GM23338 (cell line): ENCODE data around the gene POLR3E. TPM values are rescaled to one million over a fixed set of nuclear protein-coding genes. Genes with fewer than 3 reads are reported as not detected.
A peak's percentile ranks its signal among the peaks of the same experiment; 100 is the strongest.

Experiments
- ATAC-seq: fragments of 200-7000 bp; cut with Tn5 transposase; 3 replicates; pipeline ENCODE4 v1.9.1; 2020
- DNase-seq: peaks from one replicate; pipeline ENCODE4 v3.0.0-alpha.2; 2015; ENCODE audit warnings: low spot score
- H2AFZ ChIP-seq: fragments of 200-600 bp; sonication (generic); 2 replicates; pipeline ENCODE4 v1.8.0; 2016; ENCODE audit warnings: antibody characterized with exemption, mild to moderate bottlenecking, moderate library complexity
- H3F3A ChIP-seq: fragments of 200-600 bp; sonication (generic); replicated peaks from 2 replicates; pipeline ENCODE4 v1.8.0; 2017; ENCODE audit warnings: antibody characterized with exemption, mixed run types, low read depth
- H3K27ac ChIP-seq: fragments of 200-600 bp; sonication (generic); 2 replicates; pipeline ENCODE4 v1.6.1; 2016; ENCODE audit warnings: low read depth
- H3K27me3 ChIP-seq: fragments of 200-600 bp; sonication (generic); 2 replicates; pipeline ENCODE4 v1.8.0; 2016; ENCODE audit warnings: mild to moderate bottlenecking, mixed run types, moderate library complexity; ENCODE audit not compliant: insufficient read depth
- H3K36me3 ChIP-seq: fragments of 200-600 bp; sonication (generic); 2 replicates; pipeline ENCODE4 v1.8.0; 2016; ENCODE audit warnings: mild to moderate bottlenecking; ENCODE audit not compliant: insufficient read depth
- H3K4me1 ChIP-seq: fragments of 200-600 bp; sonication (generic); 2 replicates; pipeline ENCODE4 v1.8.0; 2016; ENCODE audit warnings: mild to moderate bottlenecking, moderate library complexity; ENCODE audit not compliant: insufficient read depth
- H3K4me2 ChIP-seq: fragments of 200-600 bp; sonication (generic); 2 replicates; pipeline ENCODE4 v1.7.1; 2017; ENCODE audit warnings: mixed run types
- H3K4me3 ChIP-seq: fragments of 200-600 bp; sonication (generic); 2 replicates; pipeline ENCODE4 v1.6.1; 2016; ENCODE audit warnings: mixed run types
- H3K79me2 ChIP-seq: fragments of 200-600 bp; sonication (generic); replicated peaks from 2 replicates; pipeline ENCODE4 v1.8.0; 2017; ENCODE audit warnings: mild to moderate bottlenecking; ENCODE audit not compliant: insufficient read depth
- H3K9me2 ChIP-seq: fragments of 200-600 bp; sonication (generic); 2 replicates; pipeline ENCODE4 v1.8.0; 2017; ENCODE audit not compliant: insufficient read depth
- H4K20me1 ChIP-seq: fragments of 200-600 bp; sonication (generic); replicated peaks from 2 replicates; pipeline ENCODE4 v1.8.0; 2017; ENCODE audit warnings: mild to moderate bottlenecking; ENCODE audit not compliant: insufficient read depth
- H3K27ac Mint-ChIP-seq: 2 replicates; pipeline ENCODE4 v1.8.0; 2020; ENCODE audit warnings: inconsistent platforms, mild to moderate bottlenecking, moderate library complexity, mixed read lengths
- H3K27me3 Mint-ChIP-seq: 3 replicates; pipeline ENCODE4 v1.8.0; 2022; ENCODE audit warnings: low read depth, mild to moderate bottlenecking, moderate library complexity, mixed read lengths, inconsistent platforms; ENCODE audit not compliant: insufficient read depth, poor library complexity
- H3K36me3 Mint-ChIP-seq: 3 replicates; pipeline ENCODE4 v1.8.0; 2021; ENCODE audit warnings: low read depth, mild to moderate bottlenecking, inconsistent platforms, moderate library complexity, mixed read lengths
- H3K4me1 Mint-ChIP-seq: 3 replicates; pipeline ENCODE4 v1.8.0; 2020; ENCODE audit warnings: mild to moderate bottlenecking, inconsistent platforms, mixed read lengths
- H3K4me3 Mint-ChIP-seq: 3 replicates; pipeline ENCODE4 v1.8.0; 2021; ENCODE audit warnings: moderate library complexity, mild to moderate bottlenecking, inconsistent platforms, mixed read lengths
- H3K9me3 Mint-ChIP-seq: 3 replicates; pipeline ENCODE4 v1.8.0; 2020; ENCODE audit warnings: moderate library complexity, mild to moderate bottlenecking, inconsistent platforms, mixed read lengths
- CREB1 ChIP-seq: fragments of 250-450 bp; sonication (Bioruptor Pico); IDR thresholded peaks from 2 replicates; pipeline ENCODE4 v1.5.0; 2020; ENCODE audit warnings: low read depth, mild to moderate bottlenecking, moderate library complexity
- CTCF ChIP-seq, 2 experiments: fragments of 200-600 bp in 1 of 2; sonication (generic) in 1 of 2; conservative IDR thresholded peaks; 2 replicates each; pipeline versions ENCODE4 v1.5.1 to v1.6.1; 2016 to 2017; ENCODE audit warnings: antibody characterized with exemption in 2 of 2, low read depth in 2 of 2, mild to moderate bottlenecking in 2 of 2, moderate library complexity in 1 of 2
- EZH2 ChIP-seq: fragments of 200-600 bp; sonication (generic); IDR thresholded peaks from one replicate; pipeline ENCODE4 v1.8.0; 2017; ENCODE audit warnings: antibody characterized with exemption, mild to moderate bottlenecking, low read depth; ENCODE audit not compliant: unreplicated experiment
- EZH2phosphoT487 ChIP-seq: fragments of 200-600 bp; sonication (generic); IDR thresholded peaks from one replicate; pipeline ENCODE4 v1.8.1; 2018; ENCODE audit warnings: antibody characterized with exemption; ENCODE audit not compliant: unreplicated experiment
- JUNB ChIP-seq: IDR thresholded peaks from one replicate; pipeline ENCODE4 v1.6.1; 2016; ENCODE audit warnings: antibody characterized with exemption; ENCODE audit not compliant: unreplicated experiment
- NANOG ChIP-seq: IDR thresholded peaks from 2 replicates; pipeline ENCODE4 v1.6.1; 2016; ENCODE audit warnings: antibody characterized with exemption, borderline replicate concordance
- REST ChIP-seq: IDR thresholded peaks from one replicate; pipeline ENCODE4 v1.6.1; 2018; ENCODE audit warnings: antibody characterized with exemption; ENCODE audit not compliant: unreplicated experiment
- STAT1 ChIP-seq: IDR thresholded peaks from one replicate; pipeline ENCODE4 v1.6.1; 2016; ENCODE audit warnings: antibody characterized with exemption; ENCODE audit not compliant: unreplicated experiment
- ZNF114 ChIP-seq: fragments of 250-450 bp; sonication (Bioruptor Pico); IDR thresholded peaks from 2 replicates; pipeline ENCODE4 v1.5.0; 2020; ENCODE audit warnings: mild to moderate bottlenecking, moderate library complexity
- ZNF331 ChIP-seq: fragments of 250-450 bp; sonication (Bioruptor Pico); IDR thresholded peaks from 2 replicates; pipeline ENCODE4 v1.5.0; 2020; ENCODE audit warnings: low read depth, mild to moderate bottlenecking, moderate library complexity
- polyA plus RNA-seq: library from polyadenylated mRNA; unstranded; fragments of >200 nt; fragmentation: Nextera tagmentation; extraction: Ambion mirVana; gene quantifications from 2 replicates; pipeline ENCODE4 v1.2.1, GENCODE V29; 2016
- total RNA-seq: library from RNA; depleted of rRNA; stranded (reverse); fragments of >200 nt; shearing (Covaris generic); gene quantifications from 2 replicates; pipeline ENCODE4 v1.2.3, GENCODE V29; 2014
- TF ChIP-seq, protein P1 (sequence below): fragments of 250-450 bp; sonication (Bioruptor Pico); IDR thresholded peaks from 2 replicates; pipeline ENCODE4 v1.5.0; 2020; ENCODE audit warnings: mild to moderate bottlenecking, moderate library complexity
- TF ChIP-seq, protein P2 (sequence below): IDR thresholded peaks from 2 replicates; pipeline ENCODE4 v1.6.1; 2016; ENCODE audit warnings: antibody characterized with exemption

Gene POLR3E
- total and polyA plus RNA-seq, 2 experiments from 2014 or later = 62.7 to 141 TPM

DNA sequence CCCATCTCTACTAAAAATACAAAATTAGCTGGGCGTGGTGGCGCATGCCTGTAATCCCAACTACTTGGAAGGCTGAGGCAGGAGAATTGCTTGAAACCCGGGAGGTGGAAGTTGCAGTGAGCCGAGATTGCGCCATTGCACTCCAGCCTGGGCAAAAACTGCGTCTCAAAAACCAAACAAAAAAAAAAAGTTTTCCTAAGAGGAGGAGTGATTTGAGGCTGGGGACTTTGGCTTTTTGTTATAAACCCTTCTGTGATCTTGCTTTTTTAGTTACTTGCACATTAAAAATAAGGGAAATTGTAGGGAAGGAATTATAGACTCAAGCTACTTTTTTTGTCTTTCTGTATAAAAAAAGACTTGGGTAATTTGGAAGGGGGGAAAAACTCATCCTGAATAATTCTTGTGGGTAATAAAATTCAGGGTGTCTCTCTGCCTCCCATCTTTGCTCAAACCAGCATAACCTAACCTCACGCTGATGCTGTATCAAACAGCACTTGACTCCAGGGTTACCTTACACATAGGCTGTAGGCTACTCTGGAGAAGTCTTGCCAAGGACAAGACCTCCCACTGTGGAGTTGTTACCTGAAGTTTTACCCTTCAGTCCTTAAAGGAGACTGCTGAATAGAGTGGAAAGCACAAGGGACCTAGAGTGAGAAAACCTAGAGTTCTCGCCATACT lies 78.9 kb downstream of the POLR3E start:
- no peak for DNase-seq
- H3K4me1 Mint-ChIP-seq = peaks cover 23% of the 10 kb centered on the region
- Histone ChIP-seq H3K27ac (no peak overlapping the region), H2AFZ (no peak overlapping the region), H3K79me2 (peaks cover 30% of the 10 kb centered on the region), H4K20me1 (peaks cover 19% of the 10 kb centered on the region), H3K36me3 (no peaks in the 10 kb centered on the region), H3K4me2 (no peak overlapping the region), H3K4me1 (peaks cover 16% of the 10 kb centered on the region), H3F3A (0 out of 2 replicates have a peak, but pooled peaks cover 5% of the 10 kb centered on the region), H3K27me3 (peaks cover 13% of the 10 kb centered on the region), H3K9me2 (no peaks in the 10 kb centered on the region), H3K4me3 (peak overlapping the region; percentile 93; the same call in 1 of the 2 replicates)
- H3K4me3 Mint-ChIP-seq = no peak overlapping the region
- H3K9me3 Mint-ChIP-seq = no peaks in the 10 kb centered on the region
- H3K27ac Mint-ChIP-seq = no peak overlapping the region
- ATAC-seq = no peak
- H3K36me3 Mint-ChIP-seq = peaks cover 8% of the 10 kb centered on the region
- TF ChIP-seq EZH2 (no peak), ZNF331 (CRISPR knock-in tag) (no peak), CTCF (conservative IDR thresholded peaks at IDR 0.05; ENCODE audit: low read depth in 2 of 2) (no peak), REST (no peak), NANOG (no peak), CREB1 (CRISPR knock-in tag) (no peak), JUNB (no peak), ZNF114 (CRISPR knock-in tag) (no peak), STAT1 (no peak), EZH2phosphoT487 (no peak)
- TF ChIP-seq, protein P1, sequence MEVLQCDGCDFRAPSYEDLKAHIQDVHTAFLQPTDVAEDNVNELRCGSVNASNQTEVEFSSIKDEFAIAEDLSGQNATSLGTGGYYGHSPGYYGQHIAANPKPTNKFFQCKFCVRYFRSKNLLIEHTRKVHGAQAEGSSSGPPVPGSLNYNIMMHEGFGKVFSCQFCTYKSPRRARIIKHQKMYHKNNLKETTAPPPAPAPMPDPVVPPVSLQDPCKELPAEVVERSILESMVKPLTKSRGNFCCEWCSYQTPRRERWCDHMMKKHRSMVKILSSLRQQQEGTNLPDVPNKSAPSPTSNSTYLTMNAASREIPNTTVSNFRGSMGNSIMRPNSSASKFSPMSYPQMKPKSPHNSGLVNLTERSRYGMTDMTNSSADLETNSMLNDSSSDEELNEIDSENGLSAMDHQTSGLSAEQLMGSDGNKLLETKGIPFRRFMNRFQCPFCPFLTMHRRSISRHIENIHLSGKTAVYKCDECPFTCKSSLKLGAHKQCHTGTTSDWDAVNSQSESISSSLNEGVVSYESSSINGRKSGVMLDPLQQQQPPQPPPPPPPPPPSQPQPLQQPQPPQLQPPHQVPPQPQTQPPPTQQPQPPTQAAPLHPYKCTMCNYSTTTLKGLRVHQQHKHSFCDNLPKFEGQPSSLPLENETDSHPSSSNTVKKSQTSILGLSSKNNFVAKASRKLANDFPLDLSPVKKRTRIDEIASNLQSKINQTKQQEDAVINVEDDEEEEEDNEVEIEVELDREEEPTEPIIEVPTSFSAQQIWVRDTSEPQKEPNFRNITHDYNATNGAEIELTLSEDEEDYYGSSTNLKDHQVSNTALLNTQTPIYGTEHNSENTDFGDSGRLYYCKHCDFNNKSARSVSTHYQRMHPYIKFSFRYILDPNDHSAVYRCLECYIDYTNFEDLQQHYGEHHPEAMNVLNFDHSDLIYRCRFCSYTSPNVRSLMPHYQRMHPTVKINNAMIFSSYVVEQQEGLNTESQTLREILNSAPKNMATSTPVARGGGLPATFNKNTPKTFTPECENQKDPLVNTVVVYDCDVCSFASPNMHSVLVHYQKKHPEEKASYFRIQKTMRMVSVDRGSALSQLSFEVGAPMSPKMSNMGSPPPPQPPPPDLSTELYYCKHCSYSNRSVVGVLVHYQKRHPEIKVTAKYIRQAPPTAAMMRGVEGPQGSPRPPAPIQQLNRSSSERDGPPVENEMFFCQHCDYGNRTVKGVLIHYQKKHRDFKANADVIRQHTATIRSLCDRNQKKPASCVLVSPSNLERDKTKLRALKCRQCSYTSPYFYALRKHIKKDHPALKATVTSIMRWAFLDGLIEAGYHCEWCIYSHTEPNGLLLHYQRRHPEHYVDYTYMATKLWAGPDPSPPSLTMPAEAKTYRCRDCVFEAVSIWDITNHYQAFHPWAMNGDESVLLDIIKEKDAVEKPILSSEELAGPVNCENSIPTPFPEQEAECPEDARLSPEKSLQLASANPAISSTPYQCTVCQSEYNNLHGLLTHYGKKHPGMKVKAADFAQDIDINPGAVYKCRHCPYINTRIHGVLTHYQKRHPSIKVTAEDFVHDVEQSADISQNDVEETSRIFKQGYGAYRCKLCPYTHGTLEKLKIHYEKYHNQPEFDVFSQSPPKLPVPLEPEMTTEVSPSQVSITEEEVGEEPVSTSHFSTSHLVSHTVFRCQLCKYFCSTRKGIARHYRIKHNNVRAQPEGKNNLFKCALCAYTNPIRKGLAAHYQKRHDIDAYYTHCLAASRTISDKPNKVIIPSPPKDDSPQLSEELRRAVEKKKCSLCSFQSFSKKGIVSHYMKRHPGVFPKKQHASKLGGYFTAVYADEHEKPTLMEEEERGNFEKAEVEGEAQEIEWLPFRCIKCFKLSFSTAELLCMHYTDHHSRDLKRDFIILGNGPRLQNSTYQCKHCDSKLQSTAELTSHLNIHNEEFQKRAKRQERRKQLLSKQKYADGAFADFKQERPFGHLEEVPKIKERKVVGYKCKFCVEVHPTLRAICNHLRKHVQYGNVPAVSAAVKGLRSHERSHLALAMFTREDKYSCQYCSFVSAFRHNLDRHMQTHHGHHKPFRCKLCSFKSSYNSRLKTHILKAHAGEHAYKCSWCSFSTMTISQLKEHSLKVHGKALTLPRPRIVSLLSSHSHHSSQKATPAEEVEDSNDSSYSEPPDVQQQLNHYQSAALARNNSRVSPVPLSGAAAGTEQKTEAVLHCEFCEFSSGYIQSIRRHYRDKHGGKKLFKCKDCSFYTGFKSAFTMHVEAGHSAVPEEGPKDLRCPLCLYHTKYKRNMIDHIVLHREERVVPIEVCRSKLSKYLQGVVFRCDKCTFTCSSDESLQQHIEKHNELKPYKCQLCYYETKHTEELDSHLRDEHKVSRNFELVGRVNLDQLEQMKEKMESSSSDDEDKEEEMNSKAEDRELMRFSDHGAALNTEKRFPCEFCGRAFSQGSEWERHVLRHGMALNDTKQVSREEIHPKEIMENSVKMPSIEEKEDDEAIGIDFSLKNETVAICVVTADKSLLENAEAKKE (CRISPR knock-in tag) = no peak
- TF ChIP-seq, protein P2, sequence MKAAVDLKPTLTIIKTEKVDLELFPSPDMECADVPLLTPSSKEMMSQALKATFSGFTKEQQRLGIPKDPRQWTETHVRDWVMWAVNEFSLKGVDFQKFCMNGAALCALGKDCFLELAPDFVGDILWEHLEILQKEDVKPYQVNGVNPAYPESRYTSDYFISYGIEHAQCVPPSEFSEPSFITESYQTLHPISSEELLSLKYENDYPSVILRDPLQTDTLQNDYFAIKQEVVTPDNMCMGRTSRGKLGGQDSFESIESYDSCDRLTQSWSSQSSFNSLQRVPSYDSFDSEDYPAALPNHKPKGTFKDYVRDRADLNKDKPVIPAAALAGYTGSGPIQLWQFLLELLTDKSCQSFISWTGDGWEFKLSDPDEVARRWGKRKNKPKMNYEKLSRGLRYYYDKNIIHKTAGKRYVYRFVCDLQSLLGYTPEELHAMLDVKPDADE = no peak
- H3K27me3 Mint-ChIP-seq = peaks cover 12% of the 10 kb centered on the region
